Measurements from ENCODE around the gene MACC1. TPM values are rescaled to one million over a fixed set of nuclear protein-coding genes. Genes with fewer than 3 reads are reported as not detected.

MACC1 gene
- polyA plus RNA-seq, 12 donors: 0.05 to 4.3 (median 0.12) TPM; not detected in 1

Other genes with a start within 250 kb of the MACC1 start
- gene ITGB8, start 113.5 kb upstream of the MACC1 start, polyA plus RNA-seq (ENCODE audit: insufficient read length in 12 of 12): 10 to 100 TPM in 1 of 12 donors, 1 to 10 TPM in 10, not detected in 1; 3.9 to 11.0 (median 5.7) TPM

Data from muscle of arm (tissue), 12 donors.